Type B pancreatic cell (in vitro differentiated cells): Measurements from ENCODE around the gene TPD52L2. TPM values are rescaled to one million over a fixed set of nuclear protein-coding genes. Genes with fewer than 3 reads are reported as not detected.
A peak's percentile ranks its signal among the peaks of the same experiment; 100 is the strongest.

ENCODE experiments used
- DNase-seq: peaks from one replicate; pipeline ENCODE4 v3.0.0; 2021; ENCODE audit warnings: mixed read lengths; ENCODE audit not compliant: unreplicated experiment; ENCODE audit errors: extremely low spot score
- H3K27ac Mint-ChIP-seq: 2 replicates; pipeline ENCODE4 v1.8.0; 2021; ENCODE audit warnings: mild to moderate bottlenecking, mixed read lengths
- H3K27me3 Mint-ChIP-seq: 2 replicates; pipeline ENCODE4 v1.8.0; 2021; ENCODE audit warnings: mixed read lengths
- H3K36me3 Mint-ChIP-seq: 2 replicates; pipeline ENCODE4 v1.8.0; 2021; ENCODE audit warnings: mixed read lengths
- H3K4me1 Mint-ChIP-seq: one replicate; pipeline ENCODE4 v1.8.0; 2021; ENCODE audit warnings: mixed read lengths; ENCODE audit not compliant: unreplicated experiment
- H3K4me3 Mint-ChIP-seq: 2 replicates; pipeline ENCODE4 v1.8.0; 2021; ENCODE audit warnings: mild to moderate bottlenecking, mixed read lengths
- H3K9me3 Mint-ChIP-seq: 2 replicates; pipeline ENCODE4 v1.8.0; 2021; ENCODE audit warnings: mixed read lengths
- total RNA-seq: library from RNA; stranded (reverse); gene quantifications from 2 replicates; pipeline ENCODE4 v1.2.1, GENCODE V29; 2021; ENCODE audit warnings: low replicate concordance
- TF ChIP-seq, protein P1 (sequence below): fragments of 200-600 bp; sonication (generic); conservative IDR thresholded peaks from 2 replicates; pipeline ENCODE4 v1.5.0; 2021; ENCODE audit warnings: antibody characterized with exemption, mild to moderate bottlenecking

Gene TPD52L2
- total RNA-seq, 1 donor from 2014 or later: 76.5 TPM

DNA sequence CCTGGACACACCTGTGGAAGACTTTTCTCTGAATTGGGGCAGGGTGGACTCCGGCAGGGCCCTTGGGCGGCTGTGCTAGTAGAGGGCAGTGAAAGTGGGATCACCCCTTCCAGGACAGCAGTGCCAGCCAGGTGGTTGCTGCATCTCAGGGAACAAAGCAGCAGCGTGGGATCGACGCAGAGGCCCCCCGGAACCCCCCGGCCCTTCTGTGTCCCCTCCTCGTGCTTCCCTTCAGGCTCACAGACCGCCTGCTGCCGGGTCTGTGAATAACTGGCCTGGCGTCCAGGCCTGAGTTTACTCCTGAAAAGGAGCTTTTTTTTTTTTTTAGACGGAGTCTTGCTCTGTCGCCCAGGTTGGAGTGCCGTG is 21.0 kb downstream of the TPD52L2 start:
- peaks cover 10% of the 10 kb centered on the region for H3K36me3 Mint-ChIP-seq
- TF ChIP-seq, protein P1, sequence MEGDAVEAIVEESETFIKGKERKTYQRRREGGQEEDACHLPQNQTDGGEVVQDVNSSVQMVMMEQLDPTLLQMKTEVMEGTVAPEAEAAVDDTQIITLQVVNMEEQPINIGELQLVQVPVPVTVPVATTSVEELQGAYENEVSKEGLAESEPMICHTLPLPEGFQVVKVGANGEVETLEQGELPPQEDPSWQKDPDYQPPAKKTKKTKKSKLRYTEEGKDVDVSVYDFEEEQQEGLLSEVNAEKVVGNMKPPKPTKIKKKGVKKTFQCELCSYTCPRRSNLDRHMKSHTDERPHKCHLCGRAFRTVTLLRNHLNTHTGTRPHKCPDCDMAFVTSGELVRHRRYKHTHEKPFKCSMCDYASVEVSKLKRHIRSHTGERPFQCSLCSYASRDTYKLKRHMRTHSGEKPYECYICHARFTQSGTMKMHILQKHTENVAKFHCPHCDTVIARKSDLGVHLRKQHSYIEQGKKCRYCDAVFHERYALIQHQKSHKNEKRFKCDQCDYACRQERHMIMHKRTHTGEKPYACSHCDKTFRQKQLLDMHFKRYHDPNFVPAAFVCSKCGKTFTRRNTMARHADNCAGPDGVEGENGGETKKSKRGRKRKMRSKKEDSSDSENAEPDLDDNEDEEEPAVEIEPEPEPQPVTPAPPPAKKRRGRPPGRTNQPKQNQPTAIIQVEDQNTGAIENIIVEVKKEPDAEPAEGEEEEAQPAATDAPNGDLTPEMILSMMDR: no peak
- no peaks in the 10 kb centered on the region for H3K27me3 Mint-ChIP-seq
- no peak for DNase-seq
- no peaks in the 10 kb centered on the region for H3K4me1 Mint-ChIP-seq
- no peak overlapping the region for H3K4me3 Mint-ChIP-seq
- H3K27ac Mint-ChIP-seq: no peak overlapping the region
- no peaks in the 10 kb centered on the region for H3K9me3 Mint-ChIP-seq

DNA sequence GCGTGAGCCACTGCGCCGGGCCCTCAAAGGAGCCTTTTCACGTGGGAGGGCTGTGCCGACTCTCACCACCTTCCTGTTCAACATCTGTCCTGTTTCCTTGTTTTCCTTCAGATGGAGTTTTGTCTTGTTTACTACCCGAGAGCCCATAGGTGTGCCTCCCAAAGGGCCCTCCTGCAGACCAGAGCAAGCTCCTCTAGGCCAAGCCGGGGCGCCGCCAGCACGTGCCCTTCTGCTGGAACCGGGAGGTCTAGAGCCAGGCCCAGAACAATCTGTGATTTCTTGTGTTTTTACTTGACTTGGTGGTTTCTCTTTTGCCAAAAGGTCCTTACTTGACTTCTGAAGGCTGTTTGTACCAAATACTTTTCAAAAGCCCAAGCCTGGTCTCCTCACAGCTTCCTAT is 21.9 kb downstream of the TPD52L2 start:
- TF ChIP-seq, protein P1: no peak
- no peak overlapping the region for H3K27ac Mint-ChIP-seq
- peaks cover 10% of the 10 kb centered on the region for H3K36me3 Mint-ChIP-seq

DNA sequence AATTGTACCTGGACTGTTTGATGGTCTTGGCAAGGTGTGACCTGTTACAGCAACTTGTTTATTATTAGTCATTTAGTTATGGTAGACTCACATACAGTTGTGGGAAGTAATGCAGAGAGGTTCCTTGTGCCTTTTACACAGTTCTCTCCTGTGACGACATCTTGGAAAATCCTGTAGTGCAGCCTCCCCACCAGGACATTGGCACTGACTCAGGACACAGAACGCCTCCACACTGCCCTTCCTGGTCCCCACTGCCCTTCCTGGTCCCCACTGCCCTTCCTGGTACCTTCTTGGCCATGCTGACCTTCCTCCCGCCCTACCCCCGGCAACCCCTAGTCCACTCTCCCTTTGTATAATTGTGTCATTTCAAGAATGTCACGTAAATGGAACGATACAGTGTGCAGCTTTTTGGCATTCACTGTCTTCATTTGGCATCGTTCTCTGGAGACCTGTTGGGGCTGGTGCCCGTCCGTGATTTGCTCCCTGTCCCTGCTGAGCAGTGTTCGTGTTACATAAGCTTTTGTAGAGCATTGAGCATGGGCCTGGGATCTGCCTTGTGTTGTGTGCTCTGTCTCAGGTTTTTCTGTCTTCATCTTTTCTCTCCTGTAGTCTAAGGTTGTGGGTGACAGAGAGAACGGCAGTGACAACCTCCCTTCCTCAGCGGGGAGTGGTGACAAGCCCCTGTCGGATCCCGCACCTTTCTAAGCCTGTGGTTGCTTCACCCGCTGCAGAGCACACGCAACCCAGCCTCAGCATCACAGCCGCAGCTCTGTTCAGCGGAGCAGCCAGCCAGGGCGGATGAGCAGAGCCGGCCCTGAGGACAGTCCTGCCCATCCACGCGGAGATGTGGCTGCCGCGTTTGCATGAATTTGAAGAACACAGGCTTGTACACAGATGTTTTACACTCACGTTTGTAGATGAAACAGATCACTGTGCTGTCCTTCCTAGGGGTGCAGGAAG is 24.5 kb downstream of the TPD52L2 start:
- H3K36me3 Mint-ChIP-seq: peaks cover 13% of the 10 kb centered on the region
- H3K4me1 Mint-ChIP-seq: peaks cover 5% of the 10 kb centered on the region
- peak overlapping the region; percentile 43 for H3K27ac Mint-ChIP-seq
- no peak overlapping the region for H3K4me3 Mint-ChIP-seq
- TF ChIP-seq, protein P1: no peak
- no peaks in the 10 kb centered on the region for H3K9me3 Mint-ChIP-seq
- H3K27me3 Mint-ChIP-seq: no peaks in the 10 kb centered on the region
- no peak for DNase-seq

More for the DNA sequence above, 21.9 kb downstream of the TPD52L2 start:
- H3K4me1 Mint-ChIP-seq: no peaks in the 10 kb centered on the region
- H3K9me3 Mint-ChIP-seq: no peaks in the 10 kb centered on the region
- no peak for DNase-seq
- H3K27me3 Mint-ChIP-seq: no peaks in the 10 kb centered on the region
- H3K4me3 Mint-ChIP-seq: no peak overlapping the region

DNA sequence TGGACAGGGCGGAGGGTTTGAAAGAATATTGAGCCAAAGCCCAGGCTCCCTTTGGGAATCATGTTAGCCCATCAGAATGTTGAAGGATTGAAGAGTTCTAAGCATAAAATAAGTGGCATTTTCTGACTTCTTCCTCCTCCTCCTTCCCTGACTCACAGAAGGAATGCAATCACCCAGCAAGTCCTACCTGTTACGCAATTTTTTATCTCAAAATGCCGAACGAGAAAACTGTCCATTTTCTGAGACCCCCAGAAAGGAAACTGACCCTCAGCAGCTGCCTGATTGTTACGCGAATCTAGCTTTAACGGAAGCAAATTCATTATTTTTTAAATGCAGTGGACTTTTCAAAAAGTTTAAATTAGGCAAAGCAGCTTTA is 25.1 kb downstream of the TPD52L2 start:
- Mint-ChIP-seq H3K36me3 (peaks cover 13% of the 10 kb centered on the region), H3K27me3 (no peaks in the 10 kb centered on the region), H3K4me3 (no peak overlapping the region), H3K4me1 (peaks cover 5% of the 10 kb centered on the region), H3K27ac (peak overlapping the region; percentile 43), H3K9me3 (no peaks in the 10 kb centered on the region)
- TF ChIP-seq, protein P1: no peak
- no peak for DNase-seq

DNA sequence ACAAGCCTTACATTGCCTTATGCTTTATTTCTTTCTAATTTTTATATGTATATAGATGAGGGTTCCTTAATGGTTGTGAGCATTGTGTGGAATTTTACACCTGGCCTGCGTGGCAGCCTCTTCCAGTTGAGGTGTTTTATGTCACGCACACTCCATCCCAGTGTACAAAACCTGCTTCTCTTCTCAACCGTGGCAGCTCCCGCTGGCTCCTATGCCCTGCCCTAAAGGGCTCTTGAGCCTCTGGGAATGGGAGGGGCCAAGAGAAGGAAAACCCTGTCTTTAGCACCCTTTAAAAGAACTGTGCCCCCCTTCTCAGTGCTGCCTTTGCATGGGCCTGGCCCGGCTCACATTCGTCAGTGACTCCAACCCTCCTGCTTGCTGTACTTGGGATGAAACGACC is 25.5 kb downstream of the TPD52L2 start:
- Mint-ChIP-seq H3K4me3 (no peak overlapping the region), H3K4me1 (peaks cover 5% of the 10 kb centered on the region), H3K27ac (no peak overlapping the region), H3K9me3 (no peaks in the 10 kb centered on the region), H3K36me3 (peaks cover 13% of the 10 kb centered on the region), H3K27me3 (no peaks in the 10 kb centered on the region)
- TF ChIP-seq, protein P1: no peak
- no peak for DNase-seq
